HG03045 (cell line): ENCODE measurements around the gene CD177.
"Not testable (repeated sequence)": the region's sequence is repeated elsewhere in the genome, so short reads cannot be mapped to it uniquely, and the experiment has no call there.

Experiments used
- ATAC-seq: cut with Tn5 transposase; IDR thresholded peaks from one replicate; pipeline ENCODE4 v1.9.1; 2021; ENCODE audit warnings: mild to moderate bottlenecking, moderate library complexity; ENCODE audit not compliant: unreplicated experiment

The CD177 gene, protein sequence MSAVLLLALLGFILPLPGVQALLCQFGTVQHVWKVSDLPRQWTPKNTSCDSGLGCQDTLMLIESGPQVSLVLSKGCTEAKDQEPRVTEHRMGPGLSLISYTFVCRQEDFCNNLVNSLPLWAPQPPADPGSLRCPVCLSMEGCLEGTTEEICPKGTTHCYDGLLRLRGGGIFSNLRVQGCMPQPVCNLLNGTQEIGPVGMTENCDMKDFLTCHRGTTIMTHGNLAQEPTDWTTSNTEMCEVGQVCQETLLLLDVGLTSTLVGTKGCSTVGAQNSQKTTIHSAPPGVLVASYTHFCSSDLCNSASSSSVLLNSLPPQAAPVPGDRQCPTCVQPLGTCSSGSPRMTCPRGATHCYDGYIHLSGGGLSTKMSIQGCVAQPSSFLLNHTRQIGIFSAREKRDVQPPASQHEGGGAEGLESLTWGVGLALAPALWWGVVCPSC

DNA sequence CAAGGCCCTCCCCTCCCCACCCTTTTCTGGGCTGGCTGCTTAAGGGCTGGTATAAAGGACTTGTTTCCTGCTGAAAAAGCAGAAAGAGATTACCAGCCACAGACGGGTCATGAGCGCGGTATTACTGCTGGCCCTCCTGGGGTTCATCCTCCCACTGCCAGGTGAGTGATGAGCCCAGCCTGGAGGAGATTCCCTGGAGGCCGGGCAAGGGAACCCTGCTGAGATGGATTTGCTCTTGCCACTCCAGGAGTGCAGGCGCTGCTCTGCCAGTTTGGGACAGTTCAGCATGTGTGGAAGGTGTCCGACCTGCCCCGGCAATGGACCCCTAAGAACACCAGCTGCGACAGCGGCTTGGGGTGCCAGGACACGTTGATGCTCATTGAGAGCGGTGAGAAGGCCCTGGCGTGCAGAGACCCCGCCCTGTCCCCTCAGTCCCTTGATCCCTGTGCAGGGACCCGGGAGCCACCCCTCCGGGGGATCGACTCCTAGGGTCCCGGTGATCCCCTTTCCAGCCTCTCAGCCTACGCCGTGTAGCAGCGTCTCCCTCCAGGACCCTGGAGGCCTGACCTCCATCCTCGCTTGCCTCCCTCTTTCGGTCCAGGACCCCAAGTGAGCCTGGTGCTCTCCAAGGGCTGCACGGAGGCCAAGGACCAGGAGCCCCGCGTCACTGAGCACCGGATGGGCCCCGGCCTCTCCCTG lies at the start of gene CD177:
CD177 (plus strand) TSS at position 81 of the 699 bp plus-strand sequence; CDS start at position 110, 29 bp downstream.
- no peak for ATAC-seq

DNA sequence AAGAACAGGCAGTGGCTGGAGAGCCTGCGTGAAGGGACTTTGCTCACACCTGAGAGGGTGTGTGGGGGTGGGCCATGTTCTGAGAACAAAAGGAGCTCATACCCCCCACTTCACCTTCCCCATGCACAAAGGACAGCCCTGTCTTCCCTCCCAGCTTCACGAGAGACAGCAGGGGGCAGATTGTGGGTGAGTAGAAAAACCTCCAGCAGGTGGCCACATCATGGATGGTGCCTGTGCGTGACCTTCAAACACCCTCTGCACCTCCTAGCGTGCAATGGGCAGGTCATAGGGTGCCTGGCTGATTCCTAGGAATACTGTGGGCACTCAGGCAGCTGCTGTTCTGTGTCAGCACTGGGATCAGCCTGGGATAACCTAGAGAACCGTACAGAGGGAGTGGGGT lies 47.8 kb upstream of the CD177 start:
- no peak for ATAC-seq

DNA sequence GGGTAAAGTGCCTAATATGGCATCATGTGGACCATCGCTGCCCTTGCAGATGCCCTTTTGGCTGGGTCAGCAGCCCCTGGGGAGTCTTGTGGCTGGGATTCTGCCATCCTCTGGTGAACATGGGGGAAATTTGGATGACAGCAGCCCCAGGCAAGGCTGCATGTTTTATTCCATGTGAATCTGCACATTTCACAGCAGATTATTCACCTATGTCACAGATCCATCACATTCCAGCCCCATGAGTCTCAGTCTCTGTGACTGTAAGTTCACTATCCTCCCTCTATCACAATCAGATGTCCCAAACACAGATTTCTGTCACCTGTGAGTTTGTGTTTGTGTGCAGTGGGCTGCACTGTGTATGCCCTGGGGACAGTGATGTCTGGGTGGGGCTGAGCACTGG lies 47.4 kb upstream of the CD177 start:
- ATAC-seq: no peak

DNA sequence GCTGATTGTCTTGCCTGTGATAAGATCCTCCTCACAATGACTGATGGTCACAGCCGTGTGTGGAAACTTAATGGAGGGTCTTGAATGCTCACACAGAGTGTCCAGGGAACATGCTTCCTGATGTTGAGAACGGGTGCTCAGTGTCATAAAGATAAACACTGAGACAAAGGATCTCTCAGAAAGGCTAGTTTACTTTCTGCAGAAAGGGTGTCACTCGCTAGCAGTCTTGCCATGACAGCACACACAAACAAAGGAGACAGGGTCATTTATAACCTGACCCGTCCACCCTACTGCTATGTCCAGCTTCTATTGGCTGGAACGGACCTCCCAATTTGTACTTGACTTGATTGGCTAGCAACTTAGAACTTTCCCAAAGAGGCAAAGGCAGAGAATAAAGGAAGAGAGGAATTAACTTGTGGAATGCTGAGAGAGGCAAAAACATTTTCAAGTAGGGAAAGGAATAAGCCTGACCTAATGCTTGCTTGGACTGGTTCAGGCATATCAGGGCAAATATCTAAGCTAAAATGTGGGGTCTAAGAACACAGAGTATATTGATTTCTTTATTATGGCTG lies 45.2 kb upstream of the CD177 start:
- no peak for ATAC-seq

DNA sequence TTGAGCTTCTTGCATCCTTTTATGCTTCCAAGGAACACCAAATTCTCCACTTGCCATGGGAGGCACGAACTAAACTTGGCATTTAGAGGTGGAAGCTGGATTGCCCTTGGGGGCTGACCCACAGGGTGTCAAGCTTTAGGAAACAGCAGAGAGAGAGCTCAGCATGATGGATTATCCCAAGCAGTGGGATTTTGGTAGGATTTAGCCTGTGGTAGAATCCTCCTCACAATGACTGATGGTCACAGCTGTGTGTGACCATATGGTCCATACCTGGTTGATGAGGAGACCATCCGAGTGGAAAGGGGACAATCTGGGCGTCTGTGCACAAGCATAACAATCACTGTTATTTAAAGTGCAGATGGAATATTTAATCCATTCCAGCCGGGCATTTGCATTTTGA lies 44.0 kb upstream of the CD177 start:
- ATAC-seq: no peak

DNA sequence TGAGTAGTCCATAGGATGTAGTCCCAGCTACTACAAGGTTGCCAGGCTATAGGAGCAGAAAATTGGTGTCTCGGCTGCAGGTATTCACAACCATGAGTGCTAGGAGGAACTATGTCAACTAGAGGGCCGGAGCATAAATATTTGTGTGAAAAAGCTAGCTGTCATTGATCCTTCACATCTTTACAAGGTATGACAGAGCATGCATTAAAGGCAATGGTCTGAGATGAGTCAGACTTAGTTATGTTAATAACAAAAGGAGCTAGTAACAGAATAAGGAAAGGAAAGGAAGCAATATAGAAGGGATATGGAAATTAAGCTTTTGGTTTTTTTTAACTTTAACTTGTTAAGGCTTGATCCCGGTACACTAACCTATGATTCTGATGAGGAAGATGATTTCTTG lies 43.3 kb upstream of the CD177 start:
- ATAC-seq: no peak

DNA sequence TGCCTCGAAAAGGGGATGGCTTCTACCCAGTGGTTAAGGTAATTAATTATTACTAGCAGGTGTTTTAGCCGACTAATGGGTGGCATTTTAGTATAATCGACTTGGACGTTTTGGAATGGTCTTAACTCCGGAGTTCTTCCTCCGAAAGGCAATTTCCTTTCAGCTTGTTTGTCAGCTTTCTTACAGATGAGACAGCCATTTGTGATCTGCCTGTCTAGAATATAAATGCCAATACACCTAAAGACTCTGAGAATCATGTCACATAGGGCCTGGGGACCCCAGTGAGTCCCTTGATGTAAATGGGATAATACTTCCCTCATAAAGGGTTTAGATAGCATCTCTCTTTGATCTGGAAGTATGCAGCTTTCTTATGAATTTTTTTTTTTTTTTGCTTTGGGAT lies 42.2 kb upstream of the CD177 start:
- ATAC-seq: no peak

DNA sequence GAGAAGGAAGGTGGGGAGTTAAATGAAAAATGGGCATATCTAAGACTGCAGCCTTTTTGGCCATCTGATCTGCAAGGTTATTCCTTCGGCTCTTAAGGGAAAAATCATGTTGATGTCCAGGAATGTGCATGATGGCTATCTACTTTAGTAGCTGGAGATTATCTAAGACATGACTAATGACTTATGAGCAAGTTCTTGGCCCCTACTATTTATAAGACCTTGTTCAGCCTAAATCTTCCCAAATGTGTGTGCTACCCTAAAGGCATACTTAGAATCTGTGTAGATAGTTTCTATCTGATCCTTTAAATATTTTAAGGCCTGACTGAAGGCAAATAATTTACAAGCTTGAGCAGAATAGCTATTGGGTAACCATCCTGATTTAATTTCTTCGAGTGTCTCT lies 41.8 kb upstream of the CD177 start:
- no peak for ATAC-seq

DNA sequence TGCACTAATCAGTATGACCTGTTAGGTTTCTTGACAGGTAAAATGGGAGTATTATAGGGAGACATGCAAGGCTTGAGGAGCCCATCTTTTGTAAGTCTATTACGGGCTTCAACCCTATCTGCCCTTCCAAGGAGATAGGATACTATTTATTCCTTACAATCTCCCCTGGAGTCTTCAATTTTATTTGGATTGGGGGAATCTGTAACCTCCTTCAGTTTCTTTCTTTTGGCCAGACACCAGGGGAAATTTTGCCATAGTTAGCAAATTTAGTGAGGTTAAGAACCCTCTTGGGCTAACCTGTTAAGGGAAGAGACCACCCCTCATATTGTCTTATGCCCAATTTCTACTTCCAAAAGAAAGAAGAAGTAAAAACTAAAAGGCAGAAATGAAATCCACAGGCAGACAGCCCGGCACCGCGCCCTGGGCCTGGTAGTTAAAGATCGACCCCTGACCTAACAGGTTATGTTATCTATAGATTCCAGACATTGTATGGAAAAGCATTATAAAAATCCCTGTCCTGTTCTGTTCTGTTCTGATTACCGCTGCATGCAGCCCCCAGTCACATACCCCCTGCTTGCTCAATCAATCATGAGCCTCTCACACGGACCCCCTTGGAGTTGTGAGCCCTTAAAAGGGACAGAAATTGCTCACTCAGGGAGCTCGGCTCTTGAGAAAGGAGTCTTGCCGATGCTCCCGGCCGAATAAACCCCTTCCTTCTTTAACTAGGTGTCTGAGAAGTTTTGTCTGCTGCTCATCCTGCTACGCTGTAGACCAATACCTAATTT lies 39.6 kb upstream of the CD177 start:
- ATAC-seq: no peak

DNA sequence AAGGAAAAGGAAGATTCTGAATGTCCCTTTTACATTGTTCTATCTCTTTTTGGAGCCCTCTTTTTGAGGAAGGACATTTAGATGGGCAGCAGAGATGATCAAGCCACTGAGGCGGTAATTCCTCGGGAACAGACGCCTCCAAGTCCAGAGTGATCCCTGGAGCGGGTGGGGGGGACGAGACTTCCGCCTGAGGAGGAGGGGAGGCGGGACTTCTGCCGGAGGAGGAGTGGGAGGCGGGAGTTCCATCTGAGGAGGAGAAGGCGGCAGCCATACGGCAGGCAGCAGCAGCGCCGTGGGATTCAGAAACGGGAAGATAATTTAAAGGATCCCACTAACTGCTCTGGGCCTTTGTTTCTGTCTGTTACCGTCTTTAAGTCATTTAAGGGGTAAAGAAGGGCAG lies 37.6 kb upstream of the CD177 start:
- ATAC-seq: no peak

DNA sequence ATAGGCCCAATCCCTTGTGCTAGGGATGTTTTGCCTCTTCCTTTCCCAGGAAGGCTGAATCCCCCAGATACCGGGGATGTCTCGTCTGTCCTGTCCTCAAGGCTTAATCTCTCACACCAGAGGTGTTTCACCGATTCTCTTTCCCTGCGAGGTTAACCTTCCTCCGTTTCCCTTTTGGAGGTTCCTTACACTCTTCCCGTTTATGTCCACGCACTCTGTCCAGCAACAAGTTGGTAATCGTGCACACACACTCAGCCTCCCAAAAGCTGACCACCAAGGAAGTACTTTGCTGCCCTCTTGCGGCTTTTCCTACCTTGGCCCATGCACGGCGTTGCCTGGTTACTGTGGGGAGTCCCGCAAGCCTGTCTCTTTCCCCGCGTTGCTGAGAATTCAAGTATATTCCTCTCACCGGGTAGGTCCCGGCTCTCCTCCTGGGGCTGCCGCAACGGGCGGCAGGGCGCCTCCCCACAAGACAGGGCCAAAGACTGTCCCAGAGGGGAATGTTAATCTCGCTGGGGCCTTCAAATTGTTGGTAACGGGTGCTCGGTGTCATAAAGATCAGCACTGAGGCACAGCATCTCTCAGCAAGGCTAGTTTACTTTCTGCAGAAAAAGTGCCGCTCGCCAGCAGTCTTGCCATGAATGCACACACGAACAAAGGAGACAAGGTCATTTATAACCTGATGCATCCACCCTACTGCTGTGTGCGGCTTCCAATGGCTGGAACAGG lies 36.7 kb upstream of the CD177 start:
- ATAC-seq: no peak

DNA sequence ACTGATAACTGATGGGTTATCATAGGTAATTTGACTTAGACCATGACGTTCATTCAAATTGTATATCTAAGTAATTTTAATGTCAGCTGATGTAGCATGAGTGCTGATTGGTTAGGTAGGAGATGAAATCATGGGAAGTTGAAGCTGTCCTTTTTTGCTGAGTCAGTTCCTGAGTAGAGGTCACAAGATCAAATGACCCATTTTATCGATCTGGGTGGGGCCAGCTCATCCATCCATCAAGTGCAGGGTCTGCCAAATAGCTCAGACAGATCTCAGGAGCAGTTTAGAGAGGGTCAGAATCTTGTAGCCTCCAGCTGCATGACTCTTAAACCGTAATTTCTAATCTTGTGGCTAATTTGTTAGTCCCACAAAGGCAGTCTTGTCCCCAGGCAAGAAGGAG lies 35.3 kb upstream of the CD177 start:
- no peak for ATAC-seq

DNA sequence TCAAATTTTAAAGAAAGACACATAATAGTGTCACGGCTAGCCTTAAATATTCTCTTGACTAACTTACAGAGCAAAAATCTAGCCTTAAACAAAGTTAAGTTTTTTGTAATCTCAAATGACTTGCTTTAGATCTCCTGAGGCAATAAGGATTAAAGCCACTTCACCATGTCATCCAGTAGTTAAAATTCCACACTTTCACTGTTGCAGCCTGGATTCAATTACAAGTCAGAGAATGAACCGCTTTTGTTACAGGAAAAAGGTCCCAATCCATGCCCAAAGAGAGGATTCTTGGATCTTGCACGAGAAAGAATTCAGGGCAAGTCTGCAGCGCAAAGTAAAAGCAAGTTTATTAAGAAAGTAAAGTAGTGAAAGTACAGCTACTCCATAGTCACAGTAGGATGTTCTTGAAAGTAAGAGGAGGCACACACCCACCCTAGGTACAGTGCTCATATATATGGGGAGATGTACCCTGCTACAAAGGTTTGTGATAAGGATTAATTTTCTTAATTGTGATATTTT lies 34.6 kb upstream of the CD177 start:
- no peak for ATAC-seq

DNA sequence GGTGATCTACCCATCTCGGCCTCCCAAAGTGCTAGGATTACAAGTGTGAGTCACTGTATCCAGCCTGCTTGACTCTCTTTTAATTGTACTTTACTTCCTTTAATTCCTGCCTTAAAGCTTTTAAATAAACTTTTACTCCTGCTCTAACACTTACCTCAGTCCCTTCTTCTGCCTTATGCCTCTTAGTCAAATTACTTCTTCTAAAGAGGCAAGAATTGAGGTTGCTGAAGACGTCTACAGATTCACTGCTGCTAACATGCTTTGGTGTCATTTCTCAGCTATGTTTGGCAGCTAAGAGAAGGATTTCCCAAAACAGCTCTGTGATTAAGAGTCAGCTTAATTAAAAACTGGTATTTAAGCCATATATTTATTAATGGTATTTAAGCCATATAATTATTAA lies 32.9 kb upstream of the CD177 start:
- ATAC-seq: no peak

DNA sequence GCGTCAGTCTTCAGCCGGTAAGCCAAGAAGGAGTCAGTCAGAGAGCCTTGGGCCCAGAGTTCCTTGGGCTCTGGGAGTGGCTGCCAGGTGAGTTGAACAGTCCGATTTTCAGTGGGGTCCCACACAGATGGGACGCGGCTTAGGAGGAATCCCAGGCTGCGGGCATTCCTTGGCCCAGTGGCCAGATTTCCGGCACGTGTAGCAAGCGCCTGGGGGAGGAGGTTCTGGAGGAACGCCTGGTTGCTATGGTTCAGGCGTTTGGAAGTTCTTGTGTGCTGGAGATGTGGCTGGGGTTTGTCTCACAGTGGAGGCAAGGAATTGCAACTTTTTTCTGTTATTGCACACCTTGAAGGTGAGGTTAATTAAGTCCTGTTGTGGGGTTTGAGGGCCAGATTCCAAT lies 26.7 kb upstream of the CD177 start:
- not testable (repeated sequence) for ATAC-seq

DNA sequence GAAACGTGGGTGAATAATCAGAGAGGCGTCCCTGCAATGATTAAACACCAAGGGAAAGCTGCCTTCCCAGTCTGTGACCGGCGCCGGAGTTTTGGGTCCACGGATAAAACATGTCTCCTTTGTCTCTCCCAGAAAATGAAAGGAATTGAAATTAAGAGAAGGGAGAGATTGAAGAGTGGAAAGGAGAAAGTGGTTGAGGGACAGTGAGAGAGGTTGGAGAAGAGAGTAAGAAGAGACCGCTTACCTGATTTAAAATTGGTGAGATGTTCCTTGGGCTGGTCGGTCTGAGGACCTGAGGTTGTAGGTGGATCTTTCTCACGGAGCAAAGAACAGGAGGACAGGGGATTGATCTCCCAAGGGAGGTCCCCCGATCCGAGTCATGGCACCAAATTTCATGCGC lies 24.9 kb upstream of the CD177 start:
- ATAC-seq: not testable (repeated sequence)

DNA sequence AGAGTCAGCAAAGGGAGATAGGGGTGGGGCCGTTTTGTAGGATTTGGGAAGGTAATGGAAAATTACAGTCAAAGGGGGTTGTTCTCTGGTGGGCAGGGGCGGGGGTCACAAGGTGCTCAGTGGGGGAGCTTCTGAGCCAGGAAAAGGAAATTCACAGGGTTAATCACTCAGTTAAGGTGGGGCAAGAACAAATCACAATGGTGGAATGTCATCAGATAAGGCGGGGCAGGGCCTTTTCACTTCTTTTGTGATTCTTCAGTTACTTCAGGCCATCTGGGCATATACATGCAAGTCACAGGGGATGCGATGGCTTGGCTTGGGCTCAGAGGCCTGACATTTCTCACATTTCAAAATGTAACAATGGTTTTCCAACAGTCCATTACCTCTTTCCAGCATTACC lies 24.4 kb upstream of the CD177 start:
- ATAC-seq: not testable (repeated sequence)

DNA sequence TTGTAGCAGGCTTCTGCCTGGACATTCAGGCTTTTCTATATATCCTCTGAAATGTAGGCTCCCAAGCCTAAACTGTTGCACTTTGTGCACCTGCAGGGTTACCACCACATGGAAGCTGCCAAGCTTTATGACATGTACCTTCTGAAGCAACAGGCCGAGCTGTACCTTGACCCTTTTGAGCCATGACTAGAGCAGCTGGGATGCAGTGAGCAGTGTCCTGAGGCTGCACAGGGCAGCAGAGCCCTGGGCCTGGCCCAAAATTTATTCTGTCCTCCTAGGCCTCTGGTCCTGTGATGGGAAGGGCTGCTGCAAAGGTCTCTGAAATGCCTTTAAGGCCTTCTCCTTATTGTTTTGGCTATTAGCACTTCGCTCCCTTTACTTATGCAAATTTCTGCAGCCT lies 23.5 kb upstream of the CD177 start:
- ATAC-seq: no peak

DNA sequence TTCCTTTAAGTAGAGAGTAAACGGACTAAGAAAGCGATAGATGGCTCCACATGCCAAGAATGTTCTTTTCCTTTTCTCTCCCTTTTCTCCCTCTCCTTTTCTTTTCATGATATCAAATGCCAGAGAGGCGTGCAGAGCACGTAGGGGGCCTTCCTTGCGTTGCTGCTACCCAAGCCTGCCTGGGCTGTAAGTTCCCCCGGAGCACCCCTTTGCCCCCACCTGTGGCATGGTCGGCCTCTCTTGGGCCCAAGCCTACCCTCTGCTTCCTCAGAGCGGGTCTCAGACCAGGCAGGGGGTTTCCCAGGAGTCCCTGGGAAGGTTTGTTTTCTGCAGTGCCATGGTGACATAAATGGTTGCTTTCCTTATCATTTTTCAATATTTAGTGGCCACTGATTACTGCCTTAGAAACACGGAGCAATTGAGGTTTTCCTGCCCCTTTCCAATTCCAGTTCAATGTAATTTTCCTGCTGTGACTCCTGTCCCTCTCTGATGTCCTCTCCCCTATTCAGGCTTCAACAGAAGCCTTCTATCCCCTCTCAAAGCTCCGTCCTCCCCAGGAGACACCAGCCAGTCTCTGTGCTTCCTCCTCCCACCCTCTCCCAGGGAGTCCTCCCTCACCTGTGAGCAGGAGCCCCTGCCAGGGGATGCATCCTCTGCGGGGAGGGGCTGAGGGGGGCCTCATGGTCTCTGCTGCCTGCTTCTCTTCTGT lies 22.6 kb upstream of the CD177 start:
- no peak for ATAC-seq
